AG04449 (cell line): ENCODE measurements around the gene C12orf76.

Experiments used
- CTCF ChIA-PET: fragments of 350-600 bp; formaldehyde crosslinking; extraction: SDS; loops from one replicate; lab custom pipeline; 2021; ENCODE audit warnings: antibody characterized with exemption; lab: Yijun Ruan, JAX
- POLR2A ChIA-PET: fragments of 400-600, 350-600 bp; formaldehyde crosslinking; extraction: SDS; loops from one replicate; lab custom pipeline; 2020; ENCODE audit warnings: antibody characterized with exemption, inconsistent platforms; lab: Yijun Ruan, JAX
- DNase-seq: peaks from one replicate; pipeline ENCODE4 v3.0.0-alpha.2; 2010; ENCODE audit warnings: low read depth, low spot score
- H3K4me3 ChIP-seq: 2 replicates; pipeline ENCODE4 v1.5.1; 2011; ENCODE audit warnings: low read depth, mild to moderate bottlenecking, control low read depth, low read length
- CTCF ChIP-seq: IDR thresholded peaks from one replicate; pipeline ENCODE4 v1.5.1; 2011; ENCODE audit warnings: mild to moderate bottlenecking, moderate library complexity, low read length, control low read depth, inconsistent platforms; ENCODE audit not compliant: insufficient read depth; ENCODE audit errors: missing control alignments

Gene C12orf76

GRCh38 chr12:110084314-110085015 lies 36.1 kb upstream of the C12orf76 start:
- TF ChIP-seq CTCF = no peak
- CTCF ChIA-PET = interaction anchor here (0.7 kb wide), 1 partner anchor 347 kb away, joined by 3 read pairs; no protein-coding TSS in a partner anchor
- no peak for DNase-seq
- no peak overlapping the region for H3K4me3 ChIP-seq
- POLR2A ChIA-PET = no interaction called here

GRCh38 chr12:110080410-110080809 lies 32.1 kb upstream of the C12orf76 start:
- no peak for TF ChIP-seq CTCF
- no peak for DNase-seq
- no peak overlapping the region for H3K4me3 ChIP-seq
- ChIA-PET POLR2A (no interaction called here), CTCF (no interaction called here)

- H3K4me3 ChIP-seq = no peak overlapping the region
- no peak for DNase-seq
- TF ChIP-seq CTCF = no peak
- ChIA-PET POLR2A (no interaction called here), CTCF (no interaction called here)
Observed at GRCh38 chr12:110079477-110080400, 31.4 kb upstream of the C12orf76 start.

- CTCF ChIA-PET = interaction anchor here (1.9 kb wide), 1 partner anchor 22 kb away, joined by 4 read pairs; no protein-coding TSS in a partner anchor
- DNase-seq = no peak
- no peak for TF ChIP-seq CTCF
- no peak overlapping the region for H3K4me3 ChIP-seq
- POLR2A ChIA-PET = no interaction called here
Observed at GRCh38 chr12:110077800-110078199, 29.5 kb upstream of the C12orf76 start.

- CTCF ChIA-PET = no interaction called here
- no peak for TF ChIP-seq CTCF
- H3K4me3 ChIP-seq = no peak overlapping the region
- POLR2A ChIA-PET = no interaction called here
- no peak for DNase-seq
Observed at GRCh38 chr12:110075880-110076279, 27.6 kb upstream of the C12orf76 start.

- DNase-seq = no peak
- POLR2A ChIA-PET = no interaction called here
- no peak for TF ChIP-seq CTCF
- no peak overlapping the region for H3K4me3 ChIP-seq
- CTCF ChIA-PET = interaction anchor here (0.8 to 2.0 kb wide), 6 partner anchors 8 to 244 kb away, joined by 3 to 5 read pairs (median 3); no protein-coding TSS in a partner anchor
Observed at GRCh38 chr12:110074089-110074488, 25.8 kb upstream of the C12orf76 start.
